ENCODE results near the gene LCE3A.

DNA sequence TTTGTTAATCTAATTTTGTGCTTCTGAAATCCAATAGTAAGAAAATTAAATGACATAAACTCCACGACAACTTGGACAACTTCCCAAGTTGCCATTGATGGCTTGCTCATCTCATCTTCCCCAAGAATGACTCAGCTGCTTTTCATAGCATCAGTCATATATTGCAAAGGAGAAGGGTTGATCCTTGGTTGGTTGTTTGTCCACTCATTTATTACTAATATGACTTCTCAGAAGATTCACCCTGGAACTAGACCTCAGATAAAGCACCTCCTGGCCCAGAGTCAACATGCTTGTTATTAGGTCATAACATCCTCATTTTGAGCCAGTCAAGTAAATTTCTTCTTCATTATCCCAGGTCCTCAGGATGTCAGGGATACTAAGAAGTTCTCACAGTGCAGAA, 40.3 kb downstream of the LCE3A start:
- TF ChIP-seq, protein P1, sequence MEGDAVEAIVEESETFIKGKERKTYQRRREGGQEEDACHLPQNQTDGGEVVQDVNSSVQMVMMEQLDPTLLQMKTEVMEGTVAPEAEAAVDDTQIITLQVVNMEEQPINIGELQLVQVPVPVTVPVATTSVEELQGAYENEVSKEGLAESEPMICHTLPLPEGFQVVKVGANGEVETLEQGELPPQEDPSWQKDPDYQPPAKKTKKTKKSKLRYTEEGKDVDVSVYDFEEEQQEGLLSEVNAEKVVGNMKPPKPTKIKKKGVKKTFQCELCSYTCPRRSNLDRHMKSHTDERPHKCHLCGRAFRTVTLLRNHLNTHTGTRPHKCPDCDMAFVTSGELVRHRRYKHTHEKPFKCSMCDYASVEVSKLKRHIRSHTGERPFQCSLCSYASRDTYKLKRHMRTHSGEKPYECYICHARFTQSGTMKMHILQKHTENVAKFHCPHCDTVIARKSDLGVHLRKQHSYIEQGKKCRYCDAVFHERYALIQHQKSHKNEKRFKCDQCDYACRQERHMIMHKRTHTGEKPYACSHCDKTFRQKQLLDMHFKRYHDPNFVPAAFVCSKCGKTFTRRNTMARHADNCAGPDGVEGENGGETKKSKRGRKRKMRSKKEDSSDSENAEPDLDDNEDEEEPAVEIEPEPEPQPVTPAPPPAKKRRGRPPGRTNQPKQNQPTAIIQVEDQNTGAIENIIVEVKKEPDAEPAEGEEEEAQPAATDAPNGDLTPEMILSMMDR (IDR thresholded peaks at IDR 0.05; ENCODE audit: low read length): no peak
- TF ChIP-seq EZH2 (IDR thresholded peaks at IDR 0.05; ENCODE audit: borderline replicate concordance, low read length): no peak

Measured in OCI-LY1 (cell line).